GM12878 (cell line): ENCODE results near the gene HDGF. TPM values are rescaled to one million over a fixed set of nuclear protein-coding genes. Genes with fewer than 3 reads are reported as not detected.

Experiments used
- ATAC-seq: fragments of 200-7000 bp; cut with Tn5 transposase; 3 replicates; pipeline ENCODE4 v1.9.1; 2020; ENCODE audit warnings: mild to moderate bottlenecking, moderate library complexity
- BruUV-seq: library from RNA; stranded (reverse); fragments of 400-500 nt; replicated peaks from 2 replicates; lab custom pipeline; 2021; lab: Mats Ljungman, UMichigan
- CTCF ChIA-PET: fragments of 300-600 bp; sonication (Branson Sonifier 250); formaldehyde crosslinking; extraction: SDS; loops from one replicate; lab custom pipeline; 2021; ENCODE audit warnings: inconsistent platforms; lab: Yijun Ruan, JAX
- POLR2A ChIA-PET: fragments of 350-600 bp; formaldehyde crosslinking; extraction: SDS; loops from one replicate; lab custom pipeline; 2021; ENCODE audit warnings: inconsistent platforms; lab: Charles Lee
- RAD21 ChIA-PET: fragments of 300-600 bp; sonication (Branson Sonifier 250); formaldehyde crosslinking; loops from one replicate; lab custom pipeline; 2023; ENCODE audit warnings: antibody characterized with exemption; ENCODE audit not compliant: unreplicated experiment; lab: Charles Lee
- SMC1A ChIA-PET: fragments of 300-600 bp; sonication (Branson Sonifier 250); formaldehyde crosslinking; loops from one replicate; lab custom pipeline; 2023; ENCODE audit not compliant: unreplicated experiment, uncharacterized antibody; lab: Charles Lee
- DNase-seq: peaks from one replicate; pipeline ENCODE4 v3.0.0-alpha.2; 2011; ENCODE audit warnings: low read depth, low spot score
- FAIRE-seq: peaks from 3 replicates; lab custom pipeline; 2011; peaks lifted over from hg19 to GRCh38; lab: Jason Lieb, UNC
- H2AFZ ChIP-seq: 2 replicates; pipeline ENCODE4 v1.6.0; 2011; ENCODE audit warnings: low read depth, low read length, control low read depth; ENCODE audit not compliant: control insufficient read depth
- H3K27ac ChIP-seq: 2 replicates; pipeline ENCODE4 v1.5.1; 2011; ENCODE audit warnings: control low read depth; ENCODE audit not compliant: control insufficient read depth, insufficient read depth
- H3K27me3 ChIP-seq, 2 experiments: replicated peaks in 1 of 2; 2 replicates each; pipeline versions ENCODE4 v1.6.0 to v1.6.1; 2011; ENCODE audit warnings: low read length in 1 of 2; ENCODE audit not compliant: control insufficient read depth in 2 of 2, insufficient read depth in 2 of 2
- H3K36me3 ChIP-seq, 2 experiments: 2 replicates each; pipeline ENCODE4 v1.5.1; 2011; ENCODE audit warnings: low read length in 1 of 2; ENCODE audit not compliant: control insufficient read depth in 2 of 2, insufficient read depth in 2 of 2
- H3K4me1 ChIP-seq: 2 replicates; pipeline ENCODE4 v1.6.1; 2011; ENCODE audit warnings: mild to moderate bottlenecking, low read length, moderate library complexity, mixed read lengths; ENCODE audit not compliant: control insufficient read depth, insufficient read depth
- H3K4me2 ChIP-seq: 2 replicates; pipeline ENCODE4 v1.6.0; 2011; ENCODE audit warnings: control low read depth; ENCODE audit not compliant: control insufficient read depth, insufficient read depth
- H3K4me3 ChIP-seq: fragments of 200-600 bp; sonication (generic); 2 replicates; pipeline ENCODE4 v1.5.1; 2016
- H3K79me2 ChIP-seq: 2 replicates; pipeline ENCODE4 v1.6.0; 2011; ENCODE audit warnings: low read length; ENCODE audit not compliant: control insufficient read depth, insufficient read depth
- H3K9ac ChIP-seq: 2 replicates; pipeline ENCODE4 v1.8.0; 2011; ENCODE audit warnings: low read length, control low read depth, mixed read lengths; ENCODE audit not compliant: control insufficient read depth, insufficient read depth
- H3K9me3 ChIP-seq: replicated peaks from 3 replicates; pipeline ENCODE4 v1.5.1; 2011; ENCODE audit warnings: mild to moderate bottlenecking, low read length; ENCODE audit not compliant: control insufficient read depth, insufficient read depth
- H4K20me1 ChIP-seq: 2 replicates; pipeline ENCODE4 v1.6.0; 2011; ENCODE audit not compliant: control insufficient read depth, insufficient read depth
- ELK1 ChIP-seq: IDR thresholded peaks from 2 replicates; pipeline ENCODE4 v1.6.1; 2012; ENCODE audit warnings: low read depth, low read length, improper control_type of control experiment
- MTA3 ChIP-seq: IDR thresholded peaks from 2 replicates; pipeline ENCODE4 v1.6.1; 2012; ENCODE audit warnings: low read length, inconsistent platforms, borderline replicate concordance
- RAD51 ChIP-seq: fragments of 450-650 bp; IDR thresholded peaks from 2 replicates; pipeline ENCODE4 v1.6.1; 2016; ENCODE audit warnings: moderate library complexity, mild to moderate bottlenecking, inconsistent platforms
- RB1 ChIP-seq: fragments of 450-650 bp; formaldehyde crosslinking; IDR thresholded peaks from 2 replicates; pipeline ENCODE4 v1.6.1; 2017; ENCODE audit warnings: mild to moderate bottlenecking, borderline replicate concordance
- RFX5 ChIP-seq: IDR thresholded peaks from 2 replicates; pipeline ENCODE4 v1.6.1; 2011; ENCODE audit warnings: low read depth, low read length, improper control_type of control experiment
- WRNIP1 ChIP-seq: IDR thresholded peaks from 2 replicates; pipeline ENCODE4 v1.6.1; 2011; ENCODE audit warnings: low read depth, low read length, improper control_type of control experiment, borderline replicate concordance
- ZNF217 ChIP-seq: fragments of 450-650 bp; IDR thresholded peaks from 2 replicates; pipeline ENCODE4 v1.6.1; 2017; ENCODE audit warnings: antibody characterized with exemption, mild to moderate bottlenecking
- ZZZ3 ChIP-seq: IDR thresholded peaks from 2 replicates; pipeline ENCODE4 v1.6.1; 2011; ENCODE audit warnings: low read depth; ENCODE audit not compliant: control insufficient read depth, insufficient read length
- WGBS: methylation state at CpG from one replicate; pipeline ENCODE4 v1.1.6; 2016; ENCODE audit warnings: low lambda C conversion rate; ENCODE audit not compliant: insufficient replicate concordance, insufficient coverage; ENCODE audit errors: missing lambda C conversion rate; 5-methylcytosine and 5-hydroxymethylcytosine counted together
- in situ Hi-C: fragments of 300-500 bp; cut with MboI; formaldehyde crosslinking; loops from 9 replicates; pipeline ENCODE4 v1.14.3; 2018; ENCODE audit warnings: mixed read lengths
- intact Hi-C: fragments of 100-400 bp; cut with micrococcal nuclease; formaldehyde crosslinking; loops from one replicate; pipeline ENCODE4 v1.14.2; 2022; ENCODE audit not compliant: unreplicated experiment
- polyA plus RNA-seq, 11 experiments: library from polyadenylated mRNA; depleted of rRNA in 4 of 11; unstranded in 6 of 11; stranded (reverse) in 5 of 11; fragments of >200 nt; fragmentation: Nextera tagmentation in 4 of 11; fragmentation: Illumina TruSeq in 1 of 11; extraction: Ambion mirVana in 4 of 11; extraction: Trizol in 1 of 11; gene quantifications; 1 replicate in 1 of 11; 2 replicates in 10 of 11; pipeline versions ENCODE4 v1.2.1 to v1.2.3, GENCODE V29; 2011 to 2016; ENCODE audit warnings: inconsistent platforms in 2 of 11, missing spikeins in 2 of 11, low read depth in 1 of 11
- total RNA-seq, 4 experiments: library from RNA; depleted of rRNA in 3 of 4; stranded (reverse); fragments of >200 nt in 3 of 4; fragmentation: Illumina TruSeq in 1 of 4; extraction: Trizol in 1 of 4; gene quantifications; 2 replicates each; pipeline versions ENCODE4 v1.2.1 to v1.2.3, GENCODE V29; 2013 to 2021
- TF ChIP-seq, protein P1 (sequence below): IDR thresholded peaks from 2 replicates; pipeline ENCODE4 v1.6.1; 2012; ENCODE audit warnings: low read depth, low read length, improper control_type of control experiment
- TF ChIP-seq, protein P2 (sequence below): IDR thresholded peaks from 2 replicates; pipeline ENCODE4 v1.6.1; 2012; ENCODE audit warnings: low read depth, low read length, improper control_type of control experiment

The HDGF gene
- total and polyA plus RNA-seq, 10 of the 15 experiments (the other 5 are each of a cell fraction or from before 2014, with no cell fraction given): 28.3 to 372 (median 209) TPM

DNA sequence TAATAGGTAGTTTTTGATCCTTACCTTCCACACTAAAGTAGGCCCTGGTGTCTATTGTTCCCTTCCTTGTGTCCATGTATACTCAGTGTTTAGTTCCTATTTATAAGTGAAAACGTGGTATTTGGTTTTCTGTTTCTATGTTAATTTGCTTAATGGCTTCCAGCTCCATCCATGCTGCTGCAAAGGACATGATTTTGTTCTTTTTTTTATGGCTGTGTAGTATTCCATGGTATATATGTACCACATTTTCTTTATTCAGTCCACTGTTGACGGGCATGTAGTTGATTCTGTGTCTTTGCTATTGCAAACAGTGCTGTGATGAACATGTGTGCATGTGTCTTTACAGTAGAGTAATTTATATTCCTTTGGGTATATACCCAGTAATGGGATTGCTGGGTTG, 36.7 kb upstream of the HDGF start:
- ChIA-PET RAD21 (interaction anchor here (1.0 kb wide), 1 partner anchor 99 kb away, joined by 5 read pairs; no protein-coding TSS in a partner anchor), SMC1A (interaction anchor here (0.8 kb wide), 1 partner anchor 62 kb away, joined by 3 read pairs; no protein-coding TSS in a partner anchor), CTCF (interaction anchor here (0.7 to 1.4 kb wide), 4 partner anchors 9 to 72 kb away, joined by 3 to 5 read pairs (median 3); partner anchors contain the start of gene NTRK1), POLR2A (interaction anchor here (0.6 to 0.8 kb wide), 4 partner anchors 9 to 128 kb away, joined by 3 to 5 read pairs (median 3); no protein-coding TSS in a partner anchor)
- DNase-seq (no peak), FAIRE-seq (no peak), ATAC-seq (no peak)
- Histone ChIP-seq H3K79me2 (no peaks in the 10 kb centered on the region; the same call in none of the 2 replicates), H3K4me2 (no peak overlapping the region), H2AFZ (no peak overlapping the region), H3K9me3 (no peaks in the 10 kb centered on the region), H3K9ac (no peak overlapping the region), H3K27ac (no peak overlapping the region), H4K20me1 (no peaks in the 10 kb centered on the region), H3K27me3 (no peaks in the 10 kb centered on the region), H3K4me3 (no peak overlapping the region), H3K4me1 (no peaks in the 10 kb centered on the region), H3K36me3 (peaks cover 29 to 41% of the 10 kb centered on the region in 2 experiments)
- intact Hi-C loops: no loop called here
- in situ Hi-C loops: no loop called here
- WGBS: 71% methylated on average over 2 of the region's 2 CpGs
- no peak for TF ChIP-seq ZZZ3
- TF ChIP-seq RFX5: no peak
- TF ChIP-seq, protein P1, sequence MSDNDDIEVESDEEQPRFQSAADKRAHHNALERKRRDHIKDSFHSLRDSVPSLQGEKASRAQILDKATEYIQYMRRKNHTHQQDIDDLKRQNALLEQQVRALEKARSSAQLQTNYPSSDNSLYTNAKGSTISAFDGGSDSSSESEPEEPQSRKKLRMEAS: no peak
- TF ChIP-seq MTA3: no peak
- no peak for TF ChIP-seq RAD51
- TF ChIP-seq, protein P2, sequence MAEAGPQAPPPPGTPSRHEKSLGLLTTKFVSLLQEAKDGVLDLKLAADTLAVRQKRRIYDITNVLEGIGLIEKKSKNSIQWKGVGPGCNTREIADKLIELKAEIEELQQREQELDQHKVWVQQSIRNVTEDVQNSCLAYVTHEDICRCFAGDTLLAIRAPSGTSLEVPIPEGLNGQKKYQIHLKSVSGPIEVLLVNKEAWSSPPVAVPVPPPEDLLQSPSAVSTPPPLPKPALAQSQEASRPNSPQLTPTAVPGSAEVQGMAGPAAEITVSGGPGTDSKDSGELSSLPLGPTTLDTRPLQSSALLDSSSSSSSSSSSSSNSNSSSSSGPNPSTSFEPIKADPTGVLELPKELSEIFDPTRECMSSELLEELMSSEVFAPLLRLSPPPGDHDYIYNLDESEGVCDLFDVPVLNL: no peak
- no peak for TF ChIP-seq RB1
- TF ChIP-seq WRNIP1: no peak
- TF ChIP-seq ELK1: no peak
- no peak for TF ChIP-seq ZNF217
- no TSS peak for BruUV-seq
